Stimulated activated CD4-positive, alpha-beta T cell treated with anti-CD3 and anti-CD28 coated beads, Interleukin-12 subunit alpha, Interleukin-12 subunit beta, amount 100 ng/mL, for 24 hours (primary cell): ENCODE results near the gene CAMTA1.
"Not testable (repeated sequence)": the region's sequence is repeated elsewhere in the genome, so short reads cannot be mapped to it uniquely, and the experiment has no call there.

Experiments
- DNase-seq, 2 experiments: peaks; one replicate each; pipeline ENCODE4 v3.0.0-alpha.2; 2020; ENCODE audit warnings: low read depth in 2 of 2

Gene CAMTA1

GRCh38 chr1:7302873-7303272, 517.6 kb downstream of the CAMTA1 start:
- no peak for DNase-seq

GRCh38 chr1:7303554-7304317, 518.5 kb downstream of the CAMTA1 start:
- DNase-seq = no peak

GRCh38 chr1:7313081-7313546, 527.9 kb downstream of the CAMTA1 start:
- DNase-seq = no peak

- no peak for DNase-seq
Observed at GRCh38 chr1:7313826-7314225, 528.6 kb downstream of the CAMTA1 start.

- no peak for DNase-seq
Observed at GRCh38 chr1:7315316-7315715, 530.1 kb downstream of the CAMTA1 start.

- no peak for DNase-seq
Observed at GRCh38 chr1:7315946-7316345, 530.7 kb downstream of the CAMTA1 start.

GRCh38 chr1:7317888-7318287, 532.6 kb downstream of the CAMTA1 start:
- no peak for DNase-seq

- DNase-seq = no peak
Observed at GRCh38 chr1:7319196-7319595, 533.9 kb downstream of the CAMTA1 start.

- no peak for DNase-seq
Observed at GRCh38 chr1:7320661-7321060, 535.4 kb downstream of the CAMTA1 start.

- DNase-seq = no peak
Observed at GRCh38 chr1:7322283-7322785, 537.1 kb downstream of the CAMTA1 start.

GRCh38 chr1:7322912-7323311, 537.7 kb downstream of the CAMTA1 start:
- no peak for DNase-seq

GRCh38 chr1:7325254-7325653, 540.0 kb downstream of the CAMTA1 start:
- DNase-seq = no peak

GRCh38 chr1:7326366-7326765, 541.1 kb downstream of the CAMTA1 start:
- DNase-seq = no peak

- DNase-seq = no peak
Observed at GRCh38 chr1:7327849-7328248, 542.6 kb downstream of the CAMTA1 start.

- no peak for DNase-seq
Observed at GRCh38 chr1:7329868-7330615, 544.8 kb downstream of the CAMTA1 start.

GRCh38 chr1:7330726-7331125, 545.5 kb downstream of the CAMTA1 start:
- not testable (repeated sequence) for DNase-seq

- no peak for DNase-seq
Observed at GRCh38 chr1:7331926-7332535, 546.8 kb downstream of the CAMTA1 start.

- DNase-seq = no peak
Observed at GRCh38 chr1:7333094-7333493, 547.8 kb downstream of the CAMTA1 start.

- DNase-seq = no peak
Observed at GRCh38 chr1:7333620-7334019, 548.4 kb downstream of the CAMTA1 start.

- DNase-seq = no peak
Observed at GRCh38 chr1:7334475-7335035, 549.3 kb downstream of the CAMTA1 start.

GRCh38 chr1:7335224-7335879, 550.1 kb downstream of the CAMTA1 start:
- DNase-seq = no peak

- no peak for DNase-seq
Observed at GRCh38 chr1:7338439-7338838, 553.2 kb downstream of the CAMTA1 start.
